Loucy (cell line): ENCODE measurements around the gene INTS1.

Experiments used
- H2AFZ ChIP-seq: fragments of 200-600 bp; sonication (generic); 2 replicates; pipeline ENCODE4 v1.6.0; 2016; ENCODE audit warnings: antibody characterized with exemption, mild to moderate bottlenecking, low read length, moderate library complexity
- H3F3A ChIP-seq: fragments of 200-600 bp; 2 replicates; pipeline ENCODE4 v1.6.0; 2016; ENCODE audit warnings: antibody characterized with exemption, low read depth, mild to moderate bottlenecking
- H3K27me3 ChIP-seq: fragments of 200-600 bp; sonication (generic); 2 replicates; pipeline ENCODE4 v1.6.1; 2014; ENCODE audit warnings: low read length, mild to moderate bottlenecking; ENCODE audit not compliant: insufficient read depth, poor library complexity, severe bottlenecking
- H3K36me3 ChIP-seq: fragments of 200-600 bp; sonication (generic); 2 replicates; pipeline ENCODE4 v1.6.1; 2016; ENCODE audit warnings: low read length; ENCODE audit not compliant: insufficient read depth
- H3K4me1 ChIP-seq: fragments of 200-600 bp; sonication (generic); 2 replicates; pipeline ENCODE4 v1.5.1; 2014; ENCODE audit warnings: low read length, mild to moderate bottlenecking; ENCODE audit not compliant: insufficient read depth, poor library complexity, severe bottlenecking
- H3K4me2 ChIP-seq: fragments of 200-600 bp; sonication (generic); 2 replicates; pipeline ENCODE4 v1.6.0; 2014; ENCODE audit warnings: antibody characterized with exemption, low read length, low read depth, mild to moderate bottlenecking; ENCODE audit not compliant: poor library complexity, severe bottlenecking
- H3K4me3 ChIP-seq: fragments of 200-600 bp; sonication (generic); 2 replicates; pipeline ENCODE4 v1.5.1; 2014; ENCODE audit warnings: low read length, mild to moderate bottlenecking, mixed read lengths; ENCODE audit not compliant: poor library complexity, severe bottlenecking
- H3K79me2 ChIP-seq: fragments of 200-600 bp; sonication (generic); 2 replicates; pipeline ENCODE4 v1.6.1; 2014; ENCODE audit warnings: low read length; ENCODE audit not compliant: insufficient read depth
- H3K9ac ChIP-seq: fragments of 200-600 bp; sonication (generic); 2 replicates; pipeline ENCODE4 v1.6.0; 2014; ENCODE audit warnings: mild to moderate bottlenecking, low read depth, low read length, moderate library complexity; ENCODE audit not compliant: poor library complexity, severe bottlenecking
- H3K9me2 ChIP-seq: fragments of 200-600 bp; sonication (generic); replicated peaks from 2 replicates; pipeline ENCODE4 v1.6.1; 2016; ENCODE audit warnings: low read depth, low read length, mixed read lengths
- H3K9me3 ChIP-seq: fragments of 200-600 bp; sonication (generic); 2 replicates; pipeline ENCODE4 v1.6.1; 2014; ENCODE audit warnings: mild to moderate bottlenecking, antibody characterized with exemption, low read length, low read depth; ENCODE audit not compliant: insufficient read depth
- H4K20me1 ChIP-seq: fragments of 200-600 bp; sonication (generic); 2 replicates; pipeline ENCODE4 v1.6.0; 2014; ENCODE audit warnings: antibody characterized with exemption, low read length, mild to moderate bottlenecking; ENCODE audit not compliant: insufficient read depth, poor library complexity, severe bottlenecking
- EZH2phosphoT487 ChIP-seq: fragments of 200-600 bp; IDR thresholded peaks from 2 replicates; pipeline ENCODE4 v1.6.1; 2018; ENCODE audit warnings: antibody characterized with exemption, mild to moderate bottlenecking, moderate library complexity, borderline replicate concordance
- TF ChIP-seq, protein P1 (sequence below): fragments of 200-600 bp; sonication (generic); conservative IDR thresholded peaks from 2 replicates; pipeline ENCODE4 v1.5.1; 2014; ENCODE audit warnings: mild to moderate bottlenecking, antibody characterized with exemption, low read length

The INTS1 gene

DNA sequence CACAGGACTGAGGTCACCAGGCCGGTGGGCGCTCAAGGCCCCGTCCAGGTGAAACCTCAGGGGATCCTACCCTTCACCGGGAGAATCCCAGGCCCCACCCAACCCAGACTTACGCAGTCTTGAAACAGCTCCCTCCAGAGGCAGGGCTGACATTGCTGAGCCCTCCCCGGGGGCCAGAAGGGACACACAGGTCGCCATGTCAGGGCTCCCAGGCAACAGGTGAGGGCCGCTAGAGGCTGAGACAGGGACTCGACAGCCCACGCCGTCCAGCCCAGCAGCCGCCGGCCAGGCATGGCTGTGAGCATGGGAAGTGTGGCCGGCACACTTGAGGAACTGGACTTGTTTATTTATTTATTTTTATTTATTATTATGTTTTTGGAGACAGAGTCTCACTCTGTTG is 55.2 kb downstream of the INTS1 start:
- H4K20me1 ChIP-seq = no peaks in the 10 kb centered on the region
- H3K36me3 ChIP-seq = no peaks in the 10 kb centered on the region
- no peaks in the 10 kb centered on the region for H3K9me2 ChIP-seq
- no peaks in the 10 kb centered on the region for H3K79me2 ChIP-seq
- H3K9ac ChIP-seq = no peak overlapping the region
- no peak overlapping the region for H2AFZ ChIP-seq
- no peak overlapping the region for H3K4me3 ChIP-seq
- H3K4me1 ChIP-seq = no peaks in the 10 kb centered on the region
- no peak for TF ChIP-seq EZH2phosphoT487
- TF ChIP-seq, protein P1, sequence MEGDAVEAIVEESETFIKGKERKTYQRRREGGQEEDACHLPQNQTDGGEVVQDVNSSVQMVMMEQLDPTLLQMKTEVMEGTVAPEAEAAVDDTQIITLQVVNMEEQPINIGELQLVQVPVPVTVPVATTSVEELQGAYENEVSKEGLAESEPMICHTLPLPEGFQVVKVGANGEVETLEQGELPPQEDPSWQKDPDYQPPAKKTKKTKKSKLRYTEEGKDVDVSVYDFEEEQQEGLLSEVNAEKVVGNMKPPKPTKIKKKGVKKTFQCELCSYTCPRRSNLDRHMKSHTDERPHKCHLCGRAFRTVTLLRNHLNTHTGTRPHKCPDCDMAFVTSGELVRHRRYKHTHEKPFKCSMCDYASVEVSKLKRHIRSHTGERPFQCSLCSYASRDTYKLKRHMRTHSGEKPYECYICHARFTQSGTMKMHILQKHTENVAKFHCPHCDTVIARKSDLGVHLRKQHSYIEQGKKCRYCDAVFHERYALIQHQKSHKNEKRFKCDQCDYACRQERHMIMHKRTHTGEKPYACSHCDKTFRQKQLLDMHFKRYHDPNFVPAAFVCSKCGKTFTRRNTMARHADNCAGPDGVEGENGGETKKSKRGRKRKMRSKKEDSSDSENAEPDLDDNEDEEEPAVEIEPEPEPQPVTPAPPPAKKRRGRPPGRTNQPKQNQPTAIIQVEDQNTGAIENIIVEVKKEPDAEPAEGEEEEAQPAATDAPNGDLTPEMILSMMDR = no peak
- no peaks in the 10 kb centered on the region for H3K9me3 ChIP-seq
- no peaks in the 10 kb centered on the region for H3F3A ChIP-seq
- H3K27me3 ChIP-seq = no peaks in the 10 kb centered on the region
- no peak overlapping the region for H3K4me2 ChIP-seq

DNA sequence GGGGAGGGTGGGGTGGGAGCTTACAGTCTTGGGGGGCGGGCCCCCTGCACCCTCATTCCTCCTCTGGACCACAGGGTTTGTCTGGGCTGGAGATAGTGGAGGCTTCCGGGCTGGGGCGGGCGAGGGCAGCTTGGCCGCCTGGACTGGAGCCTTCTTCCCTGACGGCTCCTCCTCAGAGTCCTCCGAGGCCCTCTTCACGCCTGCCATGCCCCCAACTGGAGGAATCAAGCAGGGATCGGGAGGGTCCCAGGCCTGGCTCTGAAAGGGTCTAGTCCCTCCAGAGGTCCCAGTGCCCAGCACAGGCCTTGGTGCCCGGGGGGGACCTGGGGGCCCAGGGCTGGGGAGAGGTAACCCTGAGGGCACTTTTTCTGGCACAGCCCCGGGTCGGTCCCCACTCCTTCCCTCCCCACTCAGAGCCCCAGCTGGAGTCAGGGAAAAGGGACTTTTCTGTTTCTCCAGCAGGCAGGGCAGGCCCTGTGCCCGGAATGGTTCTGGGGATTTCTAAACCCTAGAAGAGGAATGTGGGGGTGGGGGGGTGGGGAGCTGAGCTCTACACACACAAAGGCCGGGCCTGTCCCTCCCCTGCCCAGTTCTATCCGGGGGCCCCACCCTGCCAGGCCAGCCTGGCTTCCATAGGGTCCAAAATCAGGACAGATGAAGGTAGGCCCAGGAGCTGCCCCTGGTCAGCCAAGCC is 56.5 kb downstream of the INTS1 start:
- TF ChIP-seq EZH2phosphoT487 = no peak
- TF ChIP-seq, protein P1 = no peak
- Histone ChIP-seq H3K79me2 (no peaks in the 10 kb centered on the region), H3K27me3 (no peaks in the 10 kb centered on the region), H3K9me3 (no peaks in the 10 kb centered on the region), H3K36me3 (no peaks in the 10 kb centered on the region), H3K9me2 (no peaks in the 10 kb centered on the region), H3K9ac (no peak overlapping the region), H3K4me1 (no peaks in the 10 kb centered on the region), H3K4me2 (no peak overlapping the region), H4K20me1 (no peaks in the 10 kb centered on the region), H3K4me3 (no peak overlapping the region), H2AFZ (no peak overlapping the region), H3F3A (no peaks in the 10 kb centered on the region)

DNA sequence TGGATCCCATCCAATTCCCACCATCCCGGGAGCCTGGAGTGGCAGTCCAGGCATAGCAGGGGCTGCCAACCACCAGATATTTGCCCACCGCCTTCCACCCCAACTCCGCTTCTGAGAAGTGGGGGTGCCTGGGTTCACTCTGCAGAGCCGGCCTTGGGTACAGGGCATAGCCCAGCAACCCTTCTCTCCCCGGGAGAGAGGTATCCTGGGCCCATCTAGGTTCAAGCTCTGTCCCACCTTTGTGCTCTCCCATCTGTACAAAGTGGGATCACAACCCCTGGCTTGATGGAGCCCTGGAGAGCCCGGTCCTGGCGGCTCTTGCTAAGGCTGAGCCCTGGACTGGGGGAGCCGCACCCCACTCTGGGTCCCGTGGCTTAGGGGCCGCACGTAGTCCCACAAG is 57.1 kb downstream of the INTS1 start:
- Histone ChIP-seq H3K4me3 (no peak overlapping the region), H3K79me2 (no peaks in the 10 kb centered on the region), H3K9ac (no peak overlapping the region), H3K27me3 (no peaks in the 10 kb centered on the region), H3F3A (no peaks in the 10 kb centered on the region), H4K20me1 (no peaks in the 10 kb centered on the region), H3K4me1 (no peaks in the 10 kb centered on the region), H3K9me3 (no peaks in the 10 kb centered on the region), H3K36me3 (no peaks in the 10 kb centered on the region), H3K9me2 (no peaks in the 10 kb centered on the region), H3K4me2 (no peak overlapping the region), H2AFZ (no peak overlapping the region)
- TF ChIP-seq EZH2phosphoT487 = no peak
- TF ChIP-seq, protein P1 = no peak
